Tibial nerve (tissue), 4 donors: Measurements from ENCODE around the gene CRYBB3. TPM values are rescaled to one million over a fixed set of nuclear protein-coding genes. Genes with fewer than 3 reads are reported as not detected.

Experiments
- DNase-seq, 2 donors: peaks; one replicate each; pipeline ENCODE4 v3.0.0-alpha.2; 2019; ENCODE audit warnings: low spot score in 2 of 2
- H3K27ac ChIP-seq, 4 donors: fragments of 200-600 bp; sonication (generic) in 3 of 4; one replicate each; pipeline ENCODE4 v1.5.1; 2017 to 2019; ENCODE audit warnings: mild to moderate bottlenecking in 1 of 4
- H3K27me3 ChIP-seq, 2 donors: fragments of 200-600 bp; sonication (generic) in 1 of 2; one replicate each; pipeline versions ENCODE4 v1.5.1 to v1.6.0; 2017 to 2019
- H3K36me3 ChIP-seq, 3 donors: fragments of 200-600 bp; sonication (generic); one replicate each; pipeline ENCODE4 v1.5.1; 2018 to 2019
- H3K4me1 ChIP-seq, 4 donors: fragments of 200-600 bp; sonication (generic) in 3 of 4; one replicate each; pipeline ENCODE4 v1.5.1; 2017 to 2019
- H3K4me3 ChIP-seq, 4 donors: fragments of 200-600 bp; sonication (generic) in 3 of 4; one replicate each; pipeline ENCODE4 v1.5.1; 2017 to 2019; ENCODE audit warnings: mild to moderate bottlenecking in 1 of 4, moderate library complexity in 1 of 4
- H3K9me3 ChIP-seq, 4 donors: fragments of 200-600 bp; sonication (generic) in 3 of 4; one replicate each; pipeline ENCODE4 v1.5.1; 2017 to 2019
- EP300 ChIP-seq, 2 donors: sonication (generic); formaldehyde crosslinking; IDR thresholded peaks; one replicate each; pipeline ENCODE4 v1.6.1; 2017; ENCODE audit warnings: antibody characterized with exemption in 2 of 2, mild to moderate bottlenecking in 1 of 2
- POLR2A ChIP-seq, 2 donors: fragments of 450-650 bp; IDR thresholded peaks; one replicate each; pipeline ENCODE4 v1.6.1; 2017; ENCODE audit warnings: antibody characterized with exemption in 2 of 2, mild to moderate bottlenecking in 2 of 2, moderate library complexity in 2 of 2
- WGBS, 2 donors: methylation state at CpG; one replicate each; pipeline ENCODE4 v1.1.5; 2018; 5-methylcytosine and 5-hydroxymethylcytosine counted together
- total RNA-seq, 4 donors: library from RNA; depleted of rRNA; stranded (reverse); fragments of >200 nt; gene quantifications; one replicate each; pipeline ENCODE4 v1.1.0, GENCODE V29; 2016
- TF ChIP-seq, protein P1 (sequence below), 5 experiments: fragments of 200-600 bp in 3 of 5; fragments of 450-650 bp in 2 of 5; sonication (generic) in 3 of 5; IDR thresholded peaks; one replicate each; pipeline ENCODE4 v1.5.1; 2016 to 2019; ENCODE audit warnings: antibody characterized with exemption in 5 of 5, mild to moderate bottlenecking in 3 of 5, moderate library complexity in 2 of 5

Gene CRYBB3
- total RNA-seq, 4 donors from 2014 or later, result not detected

DNA sequence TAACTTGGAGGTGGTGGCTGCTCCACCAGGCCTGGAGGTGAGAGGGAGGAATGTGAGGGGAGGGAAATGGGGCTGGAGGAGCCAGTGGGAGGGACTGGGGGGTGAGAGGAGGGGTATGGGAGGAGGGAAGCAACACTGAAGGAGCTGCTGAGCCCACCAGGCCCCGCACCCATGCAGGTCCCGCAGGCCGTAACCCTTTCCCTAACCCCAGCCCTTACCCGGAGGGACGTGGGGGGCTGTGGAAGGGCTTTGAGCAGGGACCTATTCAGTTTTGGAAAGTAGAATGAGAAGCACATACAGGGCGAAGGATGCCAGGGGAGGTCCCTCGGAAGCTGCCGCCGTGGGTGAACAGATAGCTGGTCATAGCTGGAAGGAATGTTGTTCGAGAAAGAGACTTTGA lies 33.9 kb upstream of the CRYBB3 start:
- H3K27ac ChIP-seq, result no peak overlapping the region
- H3K27me3 ChIP-seq, result no peaks in the 10 kb centered on the region
- peaks cover 0 to 22% (median 0%) of the 10 kb centered on the region in 4 donors for H3K4me1 ChIP-seq
- DNase-seq, result no peak
- no peaks in the 10 kb centered on the region for H3K9me3 ChIP-seq
- 79 to 88% methylated on average over 10 of the region's 10 CpGs for WGBS, 2 donors
- H3K4me3 ChIP-seq, result no peak overlapping the region
- TF ChIP-seq, protein P1, sequence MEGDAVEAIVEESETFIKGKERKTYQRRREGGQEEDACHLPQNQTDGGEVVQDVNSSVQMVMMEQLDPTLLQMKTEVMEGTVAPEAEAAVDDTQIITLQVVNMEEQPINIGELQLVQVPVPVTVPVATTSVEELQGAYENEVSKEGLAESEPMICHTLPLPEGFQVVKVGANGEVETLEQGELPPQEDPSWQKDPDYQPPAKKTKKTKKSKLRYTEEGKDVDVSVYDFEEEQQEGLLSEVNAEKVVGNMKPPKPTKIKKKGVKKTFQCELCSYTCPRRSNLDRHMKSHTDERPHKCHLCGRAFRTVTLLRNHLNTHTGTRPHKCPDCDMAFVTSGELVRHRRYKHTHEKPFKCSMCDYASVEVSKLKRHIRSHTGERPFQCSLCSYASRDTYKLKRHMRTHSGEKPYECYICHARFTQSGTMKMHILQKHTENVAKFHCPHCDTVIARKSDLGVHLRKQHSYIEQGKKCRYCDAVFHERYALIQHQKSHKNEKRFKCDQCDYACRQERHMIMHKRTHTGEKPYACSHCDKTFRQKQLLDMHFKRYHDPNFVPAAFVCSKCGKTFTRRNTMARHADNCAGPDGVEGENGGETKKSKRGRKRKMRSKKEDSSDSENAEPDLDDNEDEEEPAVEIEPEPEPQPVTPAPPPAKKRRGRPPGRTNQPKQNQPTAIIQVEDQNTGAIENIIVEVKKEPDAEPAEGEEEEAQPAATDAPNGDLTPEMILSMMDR (IDR thresholded peaks at IDR 0.05), result no peak
- TF ChIP-seq POLR2A (IDR thresholded peaks at IDR 0.05) (no peak), EP300 (IDR thresholded peaks at IDR 0.05) (no peak)
- peaks cover 0 to 8% (median 0%) of the 10 kb centered on the region in 3 donors for H3K36me3 ChIP-seq

DNA sequence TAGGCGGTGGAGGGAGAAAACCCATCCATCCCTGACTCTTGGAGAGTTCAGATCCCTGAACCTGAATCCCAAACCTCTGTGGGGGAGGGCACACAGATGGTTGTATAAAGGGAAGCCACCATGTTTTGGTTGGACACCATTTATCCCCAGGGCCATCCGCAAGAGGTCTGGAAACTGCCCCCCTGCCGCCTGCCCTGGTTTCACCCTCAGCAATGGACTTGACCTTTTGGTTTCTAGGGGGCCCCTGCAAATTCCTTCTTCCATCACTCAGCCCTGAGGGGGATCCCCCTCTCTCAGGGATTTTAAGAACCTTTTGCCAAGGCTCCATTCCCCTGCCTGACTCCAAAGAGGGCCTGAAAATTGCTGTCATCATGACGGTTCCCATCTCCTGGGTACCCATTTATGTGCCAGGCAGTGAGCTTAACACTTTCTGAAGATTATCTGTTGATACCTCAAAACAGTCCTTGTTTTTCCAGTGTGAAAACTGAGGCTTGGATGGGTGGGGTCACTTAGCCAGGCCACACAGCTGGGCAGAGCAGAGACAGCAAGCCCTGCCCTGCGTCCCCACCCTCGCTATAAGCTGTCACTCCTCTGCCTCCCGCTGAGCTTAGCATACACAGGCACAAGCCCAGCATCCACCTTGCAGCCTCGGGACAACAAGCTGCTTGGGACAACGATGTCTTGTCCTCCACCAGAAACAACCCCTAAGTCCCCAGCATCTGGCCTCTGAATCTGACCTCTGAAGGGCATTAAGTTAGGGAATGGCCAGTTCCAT lies 33.2 kb upstream of the CRYBB3 start:
- Histone ChIP-seq H3K36me3 (peaks cover 0 to 14% (median 0%) of the 10 kb centered on the region in 3 donors), H3K27me3 (no peaks in the 10 kb centered on the region), H3K4me3 (no peak overlapping the region), H3K27ac (no peak overlapping the region), H3K9me3 (no peaks in the 10 kb centered on the region), H3K4me1 (peaks cover 0 to 22% (median 0%) of the 10 kb centered on the region in 4 donors)
- DNase-seq, result no peak
- 69 to 73% methylated on average over 9 of the region's 9 CpGs for WGBS, 2 donors
- no peak for TF ChIP-seq POLR2A (IDR thresholded peaks at IDR 0.05)
- TF ChIP-seq EP300 (IDR thresholded peaks at IDR 0.05), result no peak
- TF ChIP-seq, protein P1 (IDR thresholded peaks at IDR 0.05), result no peak

DNA sequence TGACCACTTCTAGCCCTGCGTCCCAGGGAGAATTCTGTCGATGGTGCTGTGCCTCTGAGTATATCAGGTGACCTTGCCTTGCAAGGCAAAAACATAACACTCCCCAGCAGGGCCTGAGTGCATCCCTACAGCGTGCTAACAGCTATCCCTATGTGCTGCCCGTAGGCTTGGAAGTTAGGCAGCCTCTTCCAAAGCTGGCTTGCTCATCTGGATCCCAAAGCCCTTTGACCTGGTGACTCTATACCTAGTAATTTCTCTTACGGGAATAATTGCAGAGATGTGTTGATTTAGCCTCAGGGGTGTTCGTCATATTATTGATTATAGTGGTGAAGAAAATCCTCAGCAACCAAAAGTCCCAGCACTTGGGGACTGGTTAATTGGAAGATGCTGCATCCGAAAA lies 32.6 kb upstream of the CRYBB3 start:
- Histone ChIP-seq H3K4me3 (no peak overlapping the region), H3K27ac (no peak overlapping the region), H3K27me3 (no peaks in the 10 kb centered on the region), H3K9me3 (no peaks in the 10 kb centered on the region), H3K36me3 (peaks cover 0 to 21% (median 0%) of the 10 kb centered on the region in 3 donors), H3K4me1 (peaks cover 0 to 22% (median 0%) of the 10 kb centered on the region in 4 donors)
- no peak for DNase-seq
- TF ChIP-seq POLR2A (IDR thresholded peaks at IDR 0.05) (no peak), EP300 (IDR thresholded peaks at IDR 0.05) (no peak)
- TF ChIP-seq, protein P1 (IDR thresholded peaks at IDR 0.05), result no peak
- 78 to 85% methylated on average over 7 of the region's 7 CpGs for WGBS, 2 donors

DNA sequence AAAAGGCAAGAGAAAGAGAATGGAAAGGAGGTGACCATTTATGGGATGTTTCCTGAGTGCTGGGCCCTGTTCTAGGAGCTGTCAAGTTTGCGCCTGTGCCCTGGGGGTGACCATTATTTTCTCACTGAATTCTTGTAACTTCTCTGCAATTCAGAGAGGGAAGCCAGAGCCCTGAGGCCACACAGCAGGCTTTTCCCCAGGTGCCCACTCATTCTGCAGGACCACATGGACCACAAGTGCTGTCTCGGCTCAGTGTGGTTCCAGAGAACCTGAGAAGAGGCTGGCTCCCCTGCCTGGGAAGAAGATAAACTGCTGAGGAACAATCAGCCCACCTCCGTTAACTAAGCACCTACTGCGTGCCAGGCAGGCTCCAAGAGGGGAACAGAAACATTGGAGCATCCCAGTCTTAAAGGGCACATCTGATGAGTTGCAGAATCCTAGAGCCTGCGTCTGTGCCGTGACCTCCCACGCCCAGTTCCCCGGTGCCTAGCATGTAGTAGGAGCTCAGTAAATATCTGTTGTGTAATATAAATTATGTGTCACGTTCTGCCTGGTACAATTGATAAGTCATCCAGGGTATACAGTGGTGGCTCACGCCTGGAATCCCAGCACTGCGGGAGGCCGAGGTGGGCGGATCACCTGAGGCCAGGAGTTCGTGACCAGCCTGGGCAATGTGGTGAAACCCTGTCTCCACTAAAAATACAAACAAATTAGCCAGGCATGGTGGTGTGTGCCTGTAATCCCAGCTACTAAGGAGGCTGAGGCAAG lies 31.6 kb upstream of the CRYBB3 start:
- no peak overlapping the region for H3K4me3 ChIP-seq
- H3K27me3 ChIP-seq, result no peaks in the 10 kb centered on the region
- H3K9me3 ChIP-seq, result no peaks in the 10 kb centered on the region
- TF ChIP-seq POLR2A (IDR thresholded peaks at IDR 0.05), result no peak
- TF ChIP-seq, protein P1 (IDR thresholded peaks at IDR 0.05), result no peak
- no peak for TF ChIP-seq EP300 (IDR thresholded peaks at IDR 0.05)
- H3K4me1 ChIP-seq, result peaks cover 0 to 22% (median 0%) of the 10 kb centered on the region in 4 donors
- DNase-seq, result no peak
- H3K27ac ChIP-seq, result no peak overlapping the region
- peaks cover 0 to 30% (median 0%) of the 10 kb centered on the region in 3 donors for H3K36me3 ChIP-seq
- 81 to 95% methylated on average over 13 to 14 of the region's 14 CpGs for WGBS, 2 donors
